HepG2 (cell line): ENCODE data around the gene RUVBL1. TPM values are rescaled to one million over a fixed set of nuclear protein-coding genes. Genes with fewer than 3 reads are reported as not detected.

ENCODE experiments used
- ATAC-seq: fragments of 200-7000 bp; cut with Tn5 transposase; 3 replicates; pipeline ENCODE4 v1.9.1; 2020; ENCODE audit warnings: mild to moderate bottlenecking, moderate library complexity
- BruUV-seq: library from RNA; stranded (reverse); fragments of 400-500 nt; replicated peaks from 2 replicates; lab custom pipeline; 2021; lab: Mats Ljungman, UMichigan
- CTCF ChIA-PET: fragments of 300-600 bp; formaldehyde crosslinking; extraction: SDS; loops from one replicate; lab custom pipeline; 2021; ENCODE audit warnings: low total read pairs, inconsistent platforms, low intra/inter-chr PET ratio; lab: Yijun Ruan, JAX
- POLR2A ChIA-PET: fragments of 350-600 bp; sonication (Branson Sonifier 250); formaldehyde crosslinking; loops from one replicate; lab custom pipeline; 2020; ENCODE audit warnings: antibody characterized with exemption, inconsistent platforms; lab: Yijun Ruan, JAX
- DNase-seq: peaks from one replicate; pipeline ENCODE4 v3.0.0-alpha.2; 2015; ENCODE audit warnings: low spot score
- FAIRE-seq: peaks from 3 replicates; lab custom pipeline; 2011; peaks lifted over from hg19 to GRCh38; lab: Jason Lieb, UNC
- H2AFZ ChIP-seq: one replicate; pipeline ENCODE4 v1.6.1; 2011; ENCODE audit warnings: low read length, inconsistent platforms
- H3K27ac ChIP-seq: fragments of 300-600 bp; 3 replicates; pipeline ENCODE4 v1.8.0; 2011; ENCODE audit warnings: mixed run types, mild to moderate bottlenecking, mixed read lengths, low read length, inconsistent platforms; ENCODE audit not compliant: insufficient read depth; ENCODE audit errors: extremely low read length
- H3K27me3 ChIP-seq, 2 experiments: fragments of 200-600 bp in 1 of 2; 2 replicates in 1 of 2; 3 replicates in 1 of 2; pipeline versions ENCODE4 v1.6.0 to v1.8.0; 2011; ENCODE audit warnings: low read length in 2 of 2, mild to moderate bottlenecking in 2 of 2, moderate library complexity in 2 of 2, inconsistent platforms in 1 of 2; ENCODE audit not compliant: insufficient read depth in 2 of 2, control insufficient read depth in 1 of 2
- H3K36me3 ChIP-seq, 2 experiments: fragments of 200-600 bp in 1 of 2; replicated peaks in 1 of 2; 2 replicates in 1 of 2; 3 replicates in 1 of 2; pipeline versions ENCODE4 v1.5.1 to v1.8.0; 2011; ENCODE audit warnings: low read length in 2 of 2, inconsistent platforms in 1 of 2; ENCODE audit not compliant: insufficient read depth in 2 of 2, control insufficient read depth in 1 of 2
- H3K4me1 ChIP-seq: 2 replicates; pipeline ENCODE4 v1.5.1; 2012; ENCODE audit warnings: low read length, inconsistent platforms; ENCODE audit not compliant: insufficient read depth
- H3K4me2 ChIP-seq: 2 replicates; pipeline ENCODE4 v1.6.0; 2011; ENCODE audit warnings: low read depth, low read length, inconsistent platforms
- H3K4me3 ChIP-seq, 3 experiments: fragments of 200-600 bp in 1 of 3; sonication (generic), shearing (Covaris generic) in 1 of 3; replicated peaks in 1 of 3; 2 replicates each; pipeline ENCODE4 v1.5.1; 2011 to 2016; ENCODE audit warnings: low read length in 3 of 3, inconsistent platforms in 2 of 3, low read depth in 2 of 3, mild to moderate bottlenecking in 2 of 3, control low read depth in 1 of 3, mixed read lengths in 1 of 3; ENCODE audit not compliant: insufficient read depth in 1 of 3
- H3K79me2 ChIP-seq: one replicate; pipeline ENCODE4 v1.6.1; 2011; ENCODE audit warnings: low read length, inconsistent platforms; ENCODE audit not compliant: insufficient read depth
- H3K9ac ChIP-seq: 2 replicates; pipeline ENCODE4 v1.6.0; 2011; ENCODE audit warnings: mild to moderate bottlenecking, low read depth, low read length, inconsistent platforms; ENCODE audit not compliant: insufficient read depth
- H3K9me3 ChIP-seq: 2 replicates; pipeline ENCODE4 v1.5.1; 2012; ENCODE audit warnings: mild to moderate bottlenecking, low read length
- H4K20me1 ChIP-seq: 2 replicates; pipeline ENCODE4 v1.6.0; 2011; ENCODE audit warnings: inconsistent platforms, mild to moderate bottlenecking, low read length, moderate library complexity; ENCODE audit not compliant: insufficient read depth
- ARNT2 ChIP-seq: sonication (generic); formaldehyde crosslinking; IDR thresholded peaks from 2 replicates; pipeline ENCODE4 v1.8.0; 2022; ENCODE audit warnings: mild to moderate bottlenecking, low read depth, missing genetic modification reagents, moderate library complexity
- FOXO4 ChIP-seq: sonication (generic); formaldehyde crosslinking; conservative IDR thresholded peaks from 2 replicates; pipeline ENCODE4 v1.8.1; 2023; ENCODE audit warnings: missing genetic modification reagents
- GLI4 ChIP-seq: sonication (generic); formaldehyde crosslinking; IDR thresholded peaks from 2 replicates; pipeline ENCODE4 v1.5.1; 2020; ENCODE audit warnings: missing genetic modification reagents, mild to moderate bottlenecking, moderate library complexity, borderline replicate concordance
- JUND ChIP-seq: sonication (generic); formaldehyde crosslinking; IDR thresholded peaks from 2 replicates; pipeline ENCODE4 v1.8.0; 2022; ENCODE audit warnings: mild to moderate bottlenecking, missing genetic modification reagents
- MTA1 ChIP-seq: sonication (generic); formaldehyde crosslinking; IDR thresholded peaks from 2 replicates; pipeline ENCODE4 v1.4.0; 2020; ENCODE audit warnings: missing genetic modification reagents, mild to moderate bottlenecking, borderline replicate concordance
- RARA ChIP-seq: IDR thresholded peaks from 2 replicates; pipeline ENCODE4 v1.6.1; 2016; ENCODE audit warnings: missing genetic modification reagents, missing compliant biosample characterization
- SMARCE1 ChIP-seq: fragments of 450-650 bp; IDR thresholded peaks from 2 replicates; pipeline ENCODE4 v1.6.1; 2017; ENCODE audit warnings: borderline replicate concordance
- SOX13 ChIP-seq, 3 experiments: fragments of 450-650 bp in 1 of 3; sonication (generic) in 1 of 3; formaldehyde crosslinking in 1 of 3; IDR thresholded peaks in 2 of 3; conservative IDR thresholded peaks in 1 of 3; 2 replicates each; pipeline versions ENCODE4 v1.5.0 to v1.6.1; 2016 to 2020; ENCODE audit warnings: antibody characterized with exemption in 1 of 3, mild to moderate bottlenecking in 1 of 3, missing compliant biosample characterization in 1 of 3, missing genetic modification reagents in 1 of 3, moderate library complexity in 1 of 3
- ZFX ChIP-seq: sonication (generic); formaldehyde crosslinking; IDR thresholded peaks from 2 replicates; pipeline ENCODE4 v1.4.0; 2020; ENCODE audit warnings: mild to moderate bottlenecking, low read depth, missing genetic modification reagents, moderate library complexity
- ZNF280B ChIP-seq: sonication (generic); formaldehyde crosslinking; IDR thresholded peaks from 2 replicates; pipeline ENCODE4 v1.5.0; 2020; ENCODE audit warnings: missing genetic modification reagents, mild to moderate bottlenecking, borderline replicate concordance
- WGBS: methylation state at CpG from one replicate; pipeline ENCODE4 v1.1.6; 2017; ENCODE audit warnings: low lambda C conversion rate; 5-methylcytosine and 5-hydroxymethylcytosine counted together
- in situ Hi-C: cut with HindIII; loops from 2 replicates; pipeline ENCODE4 v1.10.0; 2017; ENCODE audit warnings: low pct_unique_long_range_greater_than_20kb; ENCODE audit not compliant: extremely low pct_ligation_motif_present
- intact Hi-C: fragments of 100-400 bp; cut with micrococcal nuclease; formaldehyde crosslinking; loops from one replicate; pipeline ENCODE4 v1.10.0; 2022; ENCODE audit not compliant: unreplicated experiment
- polyA plus RNA-seq, 8 experiments: library from polyadenylated mRNA; depleted of rRNA in 3 of 8; stranded (reverse) in 7 of 8; unstranded in 1 of 8; fragments of >200 nt; fragmentation: Illumina TruSeq in 4 of 8; extraction: Trizol in 4 of 8; gene quantifications; 2 replicates each; pipeline versions ENCODE4 v1.2.1 to v1.2.3, GENCODE V29; 2011 to 2016; ENCODE audit warnings: low read depth in 4 of 8, missing spikeins in 1 of 8, mixed read lengths in 1 of 8; ENCODE audit not compliant: insufficient read depth in 1 of 8
- total RNA-seq, 5 experiments: library from RNA; depleted of rRNA; stranded (reverse); fragments of >200 nt; fragmentation: Illumina TruSeq; extraction: Trizol; gene quantifications; 2 replicates each; pipeline ENCODE4 v1.2.3, GENCODE V29; 2016; ENCODE audit warnings: low read depth in 1 of 5
- TF ChIP-seq, protein P1 (sequence below): sonication (generic); formaldehyde crosslinking; IDR thresholded peaks from 2 replicates; pipeline ENCODE4 v1.8.0; 2022; ENCODE audit warnings: missing genetic modification reagents, mild to moderate bottlenecking, moderate library complexity, borderline replicate concordance

The RUVBL1 gene
- total and polyA plus RNA-seq, 2 of the 13 experiments (the other 11 are each of a cell fraction or from before 2014, with no cell fraction given) = 32.7 to 86.3 TPM

DNA sequence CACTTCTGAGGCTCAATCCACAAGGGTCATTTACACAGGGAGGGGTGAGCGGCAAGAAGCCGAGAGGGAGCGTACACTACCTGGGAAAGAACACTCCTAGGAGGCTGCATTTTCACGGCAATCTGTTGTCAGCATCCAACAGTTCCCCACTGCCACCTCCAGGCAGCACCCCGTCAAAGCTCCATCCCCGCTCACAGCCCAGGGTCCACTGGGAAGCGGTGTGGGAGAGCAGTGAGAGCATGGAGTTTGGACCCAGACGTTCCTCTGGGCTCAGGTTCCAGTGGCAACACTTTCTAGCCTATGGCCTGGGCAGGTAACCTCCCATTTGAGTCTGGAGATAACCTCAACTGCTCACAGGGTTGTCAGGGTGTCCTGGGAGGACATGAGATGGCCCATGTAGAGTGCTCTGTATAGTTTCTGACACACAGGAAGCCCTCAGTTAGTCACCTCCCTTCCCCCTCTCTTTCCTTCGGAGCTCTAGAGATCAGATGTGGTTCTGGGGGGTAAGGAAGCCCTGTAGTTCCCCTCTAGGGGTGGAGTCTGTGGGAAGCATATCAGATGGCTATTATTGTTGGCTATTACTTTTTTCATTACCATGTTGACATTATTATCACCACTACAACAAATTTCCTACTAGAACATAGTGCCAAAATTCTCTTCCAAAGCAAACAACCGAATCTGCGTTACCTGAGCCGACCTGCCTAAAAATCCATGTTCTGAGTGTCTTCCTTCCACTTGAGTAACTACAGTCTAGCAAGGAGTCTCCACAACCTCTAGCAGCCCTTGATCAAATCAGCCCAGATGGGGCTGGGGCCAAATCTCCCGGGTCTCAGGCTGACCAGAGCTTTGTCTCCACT is 29.1 kb downstream of the RUVBL1 start (continued):
- TF ChIP-seq FOXO4 (CRISPR knock-in tag) (0 out of 2 replicates have a peak, but pooled peaks have one; percentile 73), MTA1 (CRISPR knock-in tag) (no peak)

GRCh38 chr3:128091586-128091985 is 32.0 kb downstream of the RUVBL1 start:
- FAIRE-seq = no peak
- no peak for ATAC-seq
- POLR2A ChIA-PET = no interaction called here
- H2AFZ ChIP-seq = no peak overlapping the region
- no peak overlapping the region for H3K9ac ChIP-seq
- in situ Hi-C loops (no loop called here), intact Hi-C loops (no loop called here)
- no peaks in the 10 kb centered on the region for H4K20me1 ChIP-seq
- BruUV-seq = no TSS peak
- WGBS = 95% methylated on average over 2 of the region's 2 CpGs
- no peaks in the 10 kb centered on the region for H3K27me3 ChIP-seq
- H3K27ac ChIP-seq = no peak overlapping the region
- H3K9me3 ChIP-seq = no peaks in the 10 kb centered on the region
- no peak overlapping the region for H3K4me3 ChIP-seq
- no peak for DNase-seq
- no peaks in the 10 kb centered on the region for H3K79me2 ChIP-seq
- H3K36me3 ChIP-seq = peaks cover 14 to 38% of the 10 kb centered on the region in 2 experiments; a peak in 4 of 5 replicates
- H3K4me2 ChIP-seq = no peak overlapping the region
- CTCF ChIA-PET = no interaction called here
- peaks cover 28% of the 10 kb centered on the region for H3K4me1 ChIP-seq
- TF ChIP-seq SMARCE1 = no peak
- TF ChIP-seq GLI4 (CRISPR knock-in tag) = no peak
- TF ChIP-seq SOX13 (IDR thresholded peaks at IDR 0.05) = no peak
- TF ChIP-seq SOX13 (CRISPR knock-in tag; conservative IDR thresholded peaks at IDR 0.05 in 1 of 2, IDR thresholded peaks at IDR 0.05 in 1 of 2) = no peak
- no peak for TF ChIP-seq JUND
- no peak for TF ChIP-seq ARNT2
- TF ChIP-seq, protein P1, sequence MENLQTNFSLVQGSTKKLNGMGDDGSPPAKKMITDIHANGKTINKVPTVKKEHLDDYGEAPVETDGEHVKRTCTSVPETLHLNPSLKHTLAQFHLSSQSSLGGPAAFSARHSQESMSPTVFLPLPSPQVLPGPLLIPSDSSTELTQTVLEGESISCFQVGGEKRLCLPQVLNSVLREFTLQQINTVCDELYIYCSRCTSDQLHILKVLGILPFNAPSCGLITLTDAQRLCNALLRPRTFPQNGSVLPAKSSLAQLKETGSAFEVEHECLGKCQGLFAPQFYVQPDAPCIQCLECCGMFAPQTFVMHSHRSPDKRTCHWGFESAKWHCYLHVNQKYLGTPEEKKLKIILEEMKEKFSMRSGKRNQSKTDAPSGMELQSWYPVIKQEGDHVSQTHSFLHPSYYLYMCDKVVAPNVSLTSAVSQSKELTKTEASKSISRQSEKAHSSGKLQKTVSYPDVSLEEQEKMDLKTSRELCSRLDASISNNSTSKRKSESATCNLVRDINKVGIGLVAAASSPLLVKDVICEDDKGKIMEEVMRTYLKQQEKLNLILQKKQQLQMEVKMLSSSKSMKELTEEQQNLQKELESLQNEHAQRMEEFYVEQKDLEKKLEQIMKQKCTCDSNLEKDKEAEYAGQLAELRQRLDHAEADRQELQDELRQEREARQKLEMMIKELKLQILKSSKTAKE (CRISPR knock-in tag) = no peak
- no peak for TF ChIP-seq RARA (CRISPR knock-in tag)
- TF ChIP-seq ZNF280B = no peak
- no peak for TF ChIP-seq ZFX
